ENCODE data around the gene PPP1R36. TPM values are rescaled to one million over a fixed set of nuclear protein-coding genes. Genes with fewer than 3 reads are reported as not detected.

PPP1R36 gene
- total and polyA plus RNA-seq, 12 donors: 0.27 to 2.2 (median 0.93) TPM

DNA sequence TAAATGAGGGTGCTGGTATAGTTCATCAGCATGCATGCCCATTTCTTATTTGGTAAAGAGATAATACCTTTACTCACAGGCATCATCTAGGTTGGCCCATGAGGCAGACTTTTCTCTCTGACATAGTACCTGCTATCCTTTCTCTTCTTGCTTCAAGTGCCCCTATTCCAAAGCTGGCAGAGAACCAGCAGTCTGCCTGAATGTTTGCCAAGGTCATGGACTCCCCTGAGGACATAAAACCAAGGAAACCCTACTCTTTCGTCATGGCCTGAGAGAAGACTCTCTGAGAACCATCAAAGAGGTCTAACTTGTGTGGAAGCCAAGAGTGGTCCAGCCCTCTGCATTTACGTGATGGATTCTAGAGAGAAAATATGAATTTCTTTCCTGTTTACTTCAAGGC lies 11.9 kb downstream of the PPP1R36 start:
- Histone ChIP-seq H3K27ac (no peak overlapping the region), H3K36me3 (replicated peaks in 1 of 2) (no peaks in the 10 kb centered on the region), H3K4me1 (replicated peaks in 1 of 2) (peaks cover 0 to 1% of the 10 kb centered on the region in 2 donors), H3K9me3 (replicated peaks in 1 of 3) (no peaks in the 10 kb centered on the region), H3K4me3 (no peak overlapping the region), H3K27me3 (no peaks in the 10 kb centered on the region)
- no peak for TF ChIP-seq CTCF (IDR thresholded peaks at IDR 0.05)
- no peak for TF ChIP-seq POLR2A (IDR thresholded peaks at IDR 0.05)
- DNase-seq: no peak
- intact Hi-C loops (cut with DNase I): no loop called here
- WGBS, 4 donors: 41 to 60% (median 48%) methylated on average over 2 of the region's 2 CpGs

DNA sequence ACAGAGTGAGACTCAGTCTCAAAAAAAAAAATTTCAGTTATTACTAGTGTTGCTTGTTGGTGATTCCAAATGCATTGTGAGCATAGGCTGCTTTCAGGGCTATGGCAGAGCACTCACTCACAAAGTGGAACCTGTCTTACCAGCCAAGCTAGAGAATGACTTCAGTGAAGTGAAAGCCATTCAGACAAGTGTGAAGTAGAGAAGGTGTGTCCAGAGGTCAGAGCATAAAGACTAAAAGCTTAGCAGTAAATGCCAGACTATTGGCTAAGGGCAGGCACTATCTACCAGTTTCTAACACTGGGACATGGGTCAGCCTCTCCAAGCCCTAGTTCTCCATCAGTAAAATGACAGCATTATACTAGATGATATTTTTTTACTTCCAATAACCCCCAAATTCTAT lies 12.7 kb downstream of the PPP1R36 start:
- intact Hi-C loops (cut with DNase I): no loop called here
- no peak for DNase-seq
- H3K27ac ChIP-seq: no peak overlapping the region

DNA sequence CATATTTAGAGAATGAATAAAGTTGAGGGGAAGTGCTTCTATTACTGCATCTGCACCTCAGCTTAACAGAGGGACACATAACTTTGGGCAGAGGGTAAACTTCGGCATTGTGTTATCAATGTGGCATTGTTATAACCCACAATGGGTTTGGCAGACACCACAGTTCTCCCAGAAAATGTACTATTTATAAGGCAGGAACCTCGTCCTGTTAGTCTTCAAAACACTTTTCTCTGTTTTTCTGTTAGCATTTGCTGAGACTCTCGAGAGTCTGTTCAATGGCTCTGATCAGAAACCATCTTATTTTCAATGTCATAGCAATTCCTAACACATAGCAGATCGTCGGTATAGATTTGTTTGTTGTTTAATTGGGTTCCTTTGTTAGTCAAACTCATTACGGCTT lies 13.9 kb downstream of the PPP1R36 start:
- TF ChIP-seq CTCF (IDR thresholded peaks at IDR 0.05): no peak
- TF ChIP-seq POLR2A (IDR thresholded peaks at IDR 0.05): no peak
- no peaks in the 10 kb centered on the region for H3K9me3 ChIP-seq (replicated peaks in 1 of 3)
- H3K4me3 ChIP-seq: no peak overlapping the region
- H3K4me1 ChIP-seq (replicated peaks in 1 of 2): peaks cover 0 to 12% of the 10 kb centered on the region in 2 donors
- intact Hi-C loops (cut with DNase I): no loop called here
- DNase-seq: no peak
- 78 to 86% (median 82%) methylated on average over 6 of the region's 6 CpGs for WGBS, 4 donors
- no peaks in the 10 kb centered on the region for H3K27me3 ChIP-seq
- H3K27ac ChIP-seq: no peak overlapping the region
- no peaks in the 10 kb centered on the region for H3K36me3 ChIP-seq (replicated peaks in 1 of 2)

More for the DNA sequence above, 12.7 kb downstream of the PPP1R36 start:
- Histone ChIP-seq H3K9me3 (replicated peaks in 1 of 3) (no peaks in the 10 kb centered on the region), H3K4me3 (no peak overlapping the region), H3K4me1 (replicated peaks in 1 of 2) (peaks cover 0 to 7% of the 10 kb centered on the region in 2 donors), H3K36me3 (replicated peaks in 1 of 2) (no peaks in the 10 kb centered on the region), H3K27me3 (no peaks in the 10 kb centered on the region)
- TF ChIP-seq POLR2A (IDR thresholded peaks at IDR 0.05): no peak
- TF ChIP-seq CTCF (IDR thresholded peaks at IDR 0.05): no peak

DNA sequence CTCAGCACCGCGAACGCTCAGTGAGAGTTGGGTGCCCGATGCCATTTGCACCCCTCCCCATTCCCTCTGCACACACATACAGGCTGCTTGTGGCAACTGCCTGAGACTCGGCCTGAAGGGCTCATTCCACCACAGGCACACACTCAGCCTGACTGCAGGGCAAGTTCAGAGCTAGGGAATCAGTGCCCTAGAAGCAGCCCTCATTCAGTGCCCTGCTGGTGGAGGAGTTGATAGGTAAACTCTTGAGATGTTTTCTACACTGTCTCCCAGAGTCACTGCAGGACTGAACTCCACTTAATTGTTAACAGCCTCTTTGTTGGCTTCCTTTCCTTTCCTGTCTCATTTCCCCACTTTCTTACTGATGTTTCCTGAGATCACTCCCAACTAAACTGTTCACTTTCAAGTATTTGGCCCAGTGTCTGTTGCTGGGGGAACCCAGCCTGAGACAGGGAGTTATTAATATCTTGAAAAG lies 16.9 kb downstream of the PPP1R36 start:
- Histone ChIP-seq H3K4me1 (replicated peaks in 1 of 2) (peaks cover 7 to 23% of the 10 kb centered on the region in 2 donors), H3K27ac (peak overlapping the region in 1 of 5 donors; percentile 30), H3K27me3 (no peaks in the 10 kb centered on the region), H3K36me3 (replicated peaks in 1 of 2) (no peaks in the 10 kb centered on the region), H3K9me3 (replicated peaks in 1 of 3) (no peaks in the 10 kb centered on the region), H3K4me3 (no peak overlapping the region)
- DNase-seq: no peak
- WGBS, 4 donors: 76 to 86% (median 83%) methylated on average over 1 to 5 of the region's 5 CpGs
- intact Hi-C loops (cut with DNase I): no loop called here
- TF ChIP-seq POLR2A (IDR thresholded peaks at IDR 0.05) (no peak), CTCF (IDR thresholded peaks at IDR 0.05) (no peak)

Measured in adrenal gland (tissue), 12 donors.